NT2/D1 (cell line): ENCODE measurements around the gene CCDC186.

ENCODE experiments used
- SUZ12 ChIP-seq: IDR thresholded peaks from 2 replicates; pipeline ENCODE4 v1.6.1; 2011; ENCODE audit not compliant: insufficient read length, insufficient read depth; ENCODE audit errors: extremely low read depth
- YY1 ChIP-seq: IDR thresholded peaks from 2 replicates; pipeline ENCODE4 v1.6.1; 2011; ENCODE audit not compliant: insufficient read length, insufficient read depth
- ZNF274 ChIP-seq: IDR thresholded peaks from 2 replicates; pipeline ENCODE4 v1.6.1; 2011; ENCODE audit warnings: mild to moderate bottlenecking, low read depth, low read length

DNA sequence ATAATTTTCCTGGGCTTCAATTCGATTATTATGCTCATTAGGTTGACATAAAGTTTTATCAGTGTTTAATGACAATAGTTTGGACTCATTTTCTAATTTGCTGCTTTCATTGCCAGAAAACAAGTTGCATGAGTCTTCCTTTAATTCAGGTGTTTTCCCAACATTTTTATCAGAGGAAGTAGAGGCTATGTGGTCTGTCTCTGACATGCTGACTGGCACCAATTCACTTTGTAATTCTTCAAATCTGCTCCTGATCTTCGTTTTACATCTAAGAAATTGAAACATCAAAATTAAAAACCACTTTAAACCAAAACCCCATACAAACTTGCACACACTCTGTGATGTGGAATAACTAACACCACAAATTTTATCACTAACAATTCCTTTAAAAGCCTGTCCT, 10.9 kb downstream of the CCDC186 start:
- TF ChIP-seq SUZ12 (no peak), ZNF274 (no peak), YY1 (no peak)
